ENCODE measurements around the gene THSD4. TPM values are rescaled to one million over a fixed set of nuclear protein-coding genes. Genes with fewer than 3 reads are reported as not detected.

Gene THSD4
- total RNA-seq, 1 experiment from 2014 or later, result 29.0 TPM

GRCh38 chr15:71448688-71449114 lies 333.4 kb downstream of the THSD4 start:
- TF ChIP-seq CTCF (conservative IDR thresholded peaks at IDR 0.05; ENCODE audit: low read depth, low read length), result peak; percentile 87
- no peak for TF ChIP-seq EZH2 (IDR thresholded peaks at IDR 0.05; ENCODE audit: low read length, unreplicated experiment)
- POLR2A ChIA-PET (ENCODE audit: unreplicated experiment), result no interaction called here
- Histone ChIP-seq H3K79me2 (ENCODE audit: low read length) (peaks cover 14% of the 10 kb centered on the region), H3K27me3 (ENCODE audit: low read length) (no peaks in the 10 kb centered on the region), H3K4me1 (ENCODE audit: insufficient read depth, low read length) (peaks cover 52% of the 10 kb centered on the region), H4K20me1 (ENCODE audit: low read length) (no peaks in the 10 kb centered on the region), H3K9me3 (ENCODE audit: low read length) (no peaks in the 10 kb centered on the region), H2AFZ (ENCODE audit: low read length) (no peak overlapping the region), H3K27ac (ENCODE audit: low read length) (peak overlapping the region; percentile 99), H3F3A (ENCODE audit: low read length, unreplicated experiment) (peaks cover 18% of the 10 kb centered on the region), H3K4me3 (ENCODE audit: low read length) (peak overlapping the region; percentile 52; the same call in 1 of the 2 replicates), H3K4me2 (ENCODE audit: low read length) (peak overlapping the region; percentile 83), H3K9me2 (replicated peaks; ENCODE audit: low read length) (no peaks in the 10 kb centered on the region), H3K36me3 (ENCODE audit: low read depth, low read length) (no peaks in the 10 kb centered on the region), H3K9ac (ENCODE audit: low read length) (peak overlapping the region; percentile 87)
- BruUV-seq (replicated peaks), result no TSS peak
- ATAC-seq (no peak), DNase-seq (peak; percentile 90)
- intact Hi-C loops (cut with micrococcal nuclease), result loop anchor here (1.0 to 5.0 kb wide), 6 partner anchors 64 to 353 kb away; no protein-coding TSS in a partner anchor
- CTCF ChIA-PET, result no interaction called here

GRCh38 chr15:71449363-71449762 lies 334.1 kb downstream of the THSD4 start:
- no TSS peak for BruUV-seq (replicated peaks)
- ATAC-seq (no peak), DNase-seq (no peak)
- peak overlapping the region; percentile 83; the same call in 1 of the 2 replicates for H3K4me2 ChIP-seq (ENCODE audit: low read length)
- intact Hi-C loops (cut with micrococcal nuclease), result loop anchor here (5.0 kb wide), 4 partner anchors 63 to 283 kb away; no protein-coding TSS in a partner anchor
- TF ChIP-seq CTCF (conservative IDR thresholded peaks at IDR 0.05; ENCODE audit: low read depth, low read length), result no peak
- no peak for TF ChIP-seq EZH2 (IDR thresholded peaks at IDR 0.05; ENCODE audit: low read length, unreplicated experiment)
- H3K9me3 ChIP-seq (ENCODE audit: low read length), result no peaks in the 10 kb centered on the region
- H3K9me2 ChIP-seq (replicated peaks; ENCODE audit: low read length), result no peaks in the 10 kb centered on the region
- POLR2A ChIA-PET (ENCODE audit: unreplicated experiment), result no interaction called here
- CTCF ChIA-PET, result no interaction called here
- H3K9ac ChIP-seq (ENCODE audit: low read length), result peak overlapping the region; percentile 87; the same call in 1 of the 2 replicates
- H3K36me3 ChIP-seq (ENCODE audit: low read depth, low read length), result no peaks in the 10 kb centered on the region
- peak overlapping the region; percentile 99 for H3K27ac ChIP-seq (ENCODE audit: low read length)
- no peak overlapping the region for H3K4me3 ChIP-seq (ENCODE audit: low read length)
- no peaks in the 10 kb centered on the region for H4K20me1 ChIP-seq (ENCODE audit: low read length)
- H3K27me3 ChIP-seq (ENCODE audit: low read length), result no peaks in the 10 kb centered on the region
- peaks cover 14% of the 10 kb centered on the region for H3K79me2 ChIP-seq (ENCODE audit: low read length)
- H2AFZ ChIP-seq (ENCODE audit: low read length), result no peak overlapping the region
- H3F3A ChIP-seq (ENCODE audit: low read length, unreplicated experiment), result peaks cover 18% of the 10 kb centered on the region
- peaks cover 45% of the 10 kb centered on the region for H3K4me1 ChIP-seq (ENCODE audit: insufficient read depth, low read length)

- H3K4me2 ChIP-seq (ENCODE audit: low read length), result no peak overlapping the region
- ATAC-seq (no peak), DNase-seq (no peak)
- H3K36me3 ChIP-seq (ENCODE audit: low read depth, low read length), result no peaks in the 10 kb centered on the region
- H3K27ac ChIP-seq (ENCODE audit: low read length), result no peak overlapping the region
- H2AFZ ChIP-seq (ENCODE audit: low read length), result no peak overlapping the region
- H4K20me1 ChIP-seq (ENCODE audit: low read length), result no peaks in the 10 kb centered on the region
- POLR2A ChIA-PET (ENCODE audit: unreplicated experiment), result interaction anchor here (0.7 kb wide), 1 partner anchor 303 kb away, joined by 5 read pairs; no protein-coding TSS in a partner anchor
- H3K9me3 ChIP-seq (ENCODE audit: low read length), result no peaks in the 10 kb centered on the region
- CTCF ChIA-PET, result no interaction called here
- peaks cover 44% of the 10 kb centered on the region for H3K4me1 ChIP-seq (ENCODE audit: insufficient read depth, low read length)
- H3K9ac ChIP-seq (ENCODE audit: low read length), result no peak overlapping the region
- H3K79me2 ChIP-seq (ENCODE audit: low read length), result peaks cover 14% of the 10 kb centered on the region
- TF ChIP-seq EZH2 (IDR thresholded peaks at IDR 0.05; ENCODE audit: low read length, unreplicated experiment), result no peak
- H3K27me3 ChIP-seq (ENCODE audit: low read length), result no peaks in the 10 kb centered on the region
- peaks cover 18% of the 10 kb centered on the region for H3F3A ChIP-seq (ENCODE audit: low read length, unreplicated experiment)
- intact Hi-C loops (cut with micrococcal nuclease), result loop anchor here (5.0 kb wide), 4 partner anchors 62 to 282 kb away; no protein-coding TSS in a partner anchor
- no TSS peak for BruUV-seq (replicated peaks)
- no peak overlapping the region for H3K4me3 ChIP-seq (ENCODE audit: low read length)
- no peaks in the 10 kb centered on the region for H3K9me2 ChIP-seq (replicated peaks; ENCODE audit: low read length)
Observed at GRCh38 chr15:71449956-71450355, 334.7 kb downstream of the THSD4 start.
